Kidney (tissue), 14 donors: ENCODE results near the gene NCAM2. TPM values are rescaled to one million over a fixed set of nuclear protein-coding genes. Genes with fewer than 3 reads are reported as not detected.

Source experiments
- DNase-seq, 5 donors: peaks; one replicate each; pipeline ENCODE4 v3.0.0-alpha.2; 2013 to 2020
- FAIRE-seq: peaks from 2 replicates; lab custom pipeline; 2012; peaks lifted over from hg19 to GRCh38; lab: Jason Lieb, UNC
- H3K27ac ChIP-seq, 2 donors: one replicate each; pipeline ENCODE4 v1.7.0; 2013; ENCODE audit warnings: low read depth in 2 of 2, low read length in 2 of 2, inconsistent platforms in 1 of 2
- H3K27me3 ChIP-seq: one replicate; pipeline ENCODE4 v1.7.1; 2013; ENCODE audit warnings: low read length, inconsistent platforms; ENCODE audit not compliant: control insufficient read depth, insufficient read depth
- H3K36me3 ChIP-seq, 3 donors: one replicate each; pipeline versions ENCODE4 v1.7.0 to v1.7.1; 2013; ENCODE audit warnings: low read length in 3 of 3, control low read depth in 1 of 3, inconsistent platforms in 1 of 3; ENCODE audit not compliant: insufficient read depth in 3 of 3, control insufficient read depth in 2 of 3
- H3K4me1 ChIP-seq, 3 donors: one replicate each; pipeline versions ENCODE4 v1.7.0 to v1.7.1; 2013; ENCODE audit warnings: low read length in 3 of 3, inconsistent platforms in 1 of 3, low read depth in 1 of 3; ENCODE audit not compliant: control insufficient read depth in 2 of 3, insufficient read depth in 2 of 3
- H3K4me3 ChIP-seq, 3 donors: one replicate each; pipeline versions ENCODE4 v1.7.0 to v1.8.1; 2013; ENCODE audit warnings: low read length in 3 of 3, control low read depth in 1 of 3, inconsistent platforms in 1 of 3
- H3K9ac ChIP-seq, 3 donors: one replicate each; pipeline versions ENCODE4 v1.7.0 to v1.7.1; 2013; ENCODE audit warnings: low read length in 3 of 3, control low read depth in 1 of 3, inconsistent platforms in 1 of 3
- H3K9me3 ChIP-seq, 3 donors: one replicate each; pipeline versions ENCODE4 v1.7.0 to v1.7.1; 2013; ENCODE audit warnings: low read length in 3 of 3, control low read depth in 1 of 3, inconsistent platforms in 1 of 3; ENCODE audit not compliant: control insufficient read depth in 2 of 3, insufficient read depth in 1 of 3
- CTCF ChIP-seq: IDR thresholded peaks from 3 replicates; pipeline ENCODE4 v1.5.1; 2012; ENCODE audit warnings: mild to moderate bottlenecking, moderate library complexity, borderline replicate concordance; ENCODE audit not compliant: insufficient read depth; ENCODE audit errors: extremely low read depth
- intact Hi-C: fragments of 100-400 bp; cut with DNase I; formaldehyde crosslinking; loops from one replicate; pipeline ENCODE4 v1.11.1; 2022
- polyA plus RNA-seq: library from polyadenylated mRNA; stranded (reverse); fragments of 350-450 nt; fragmentation: Illumina TruSeq; extraction: RNeasy Lipid Tissue Mini Kit (QIAGEN cat#74804); gene quantifications from one replicate; pipeline ENCODE4 v1.2.3, GENCODE V29; 2014; ENCODE audit warnings: low read depth, low replicate concordance; ENCODE audit not compliant: insufficient read depth
- total RNA-seq: library from RNA; stranded (reverse); fragmentation: NEBNext Ultra II Directional; extraction: Animal tissue kit (Norgen Biotek cat#: 25700); gene quantifications from one replicate; pipeline ENCODE4 v1.2.1, GENCODE V29; 2021
- donor health status: control.
- donor health status: control.
- donor health status: control.
- donor health status: control.
- donor health status: control.
- donor health status: DM: yes; HTN: yes; CAD: no.
- donor health status: Normal renal cell carcinoma (clear cell type).

The NCAM2 gene
- total and polyA plus RNA-seq, 2 donors from 2014 or later: 0.13 to 0.82 TPM

GRCh38 chr21:21002153-21002552, 3.9 kb downstream of the NCAM2 start:
- no peak for TF ChIP-seq CTCF
- no peaks in the 10 kb centered on the region for H3K36me3 ChIP-seq
- H3K9ac ChIP-seq: no peak overlapping the region
- H3K27ac ChIP-seq: no peak overlapping the region
- H3K27me3 ChIP-seq: no peaks in the 10 kb centered on the region
- H3K9me3 ChIP-seq: no peaks in the 10 kb centered on the region
- intact Hi-C loops: no loop called here
- H3K4me3 ChIP-seq: no peak overlapping the region
- no peak for FAIRE-seq
- peaks cover 0 to 8% (median 0%) of the 10 kb centered on the region in 3 donors for H3K4me1 ChIP-seq
- DNase-seq: no peak

- Histone ChIP-seq H3K4me1 (no peaks in the 10 kb centered on the region), H3K27ac (no peak overlapping the region), H3K4me3 (no peak overlapping the region), H3K9ac (no peak overlapping the region), H3K27me3 (no peaks in the 10 kb centered on the region), H3K36me3 (no peaks in the 10 kb centered on the region), H3K9me3 (no peaks in the 10 kb centered on the region)
- no peak for TF ChIP-seq CTCF
- intact Hi-C loops: no loop called here
- FAIRE-seq (no peak), DNase-seq (peak in 1 of 5 donors; percentile 14)
Observed at GRCh38 chr21:21003701-21004100, 5.5 kb downstream of the NCAM2 start.

GRCh38 chr21:21007606-21008005, 9.4 kb downstream of the NCAM2 start:
- intact Hi-C loops: no loop called here
- no peak overlapping the region for H3K4me3 ChIP-seq
- DNase-seq (no peak), FAIRE-seq (no peak)
- no peak overlapping the region for H3K27ac ChIP-seq
- H3K9ac ChIP-seq: no peak overlapping the region
- no peaks in the 10 kb centered on the region for H3K36me3 ChIP-seq
- no peak for TF ChIP-seq CTCF
- no peaks in the 10 kb centered on the region for H3K27me3 ChIP-seq
- H3K9me3 ChIP-seq: no peaks in the 10 kb centered on the region
- no peaks in the 10 kb centered on the region for H3K4me1 ChIP-seq

GRCh38 chr21:21010228-21010627, 12.0 kb downstream of the NCAM2 start:
- Histone ChIP-seq H3K9ac (no peak overlapping the region), H3K36me3 (no peaks in the 10 kb centered on the region), H3K9me3 (no peaks in the 10 kb centered on the region), H3K27ac (no peak overlapping the region), H3K27me3 (no peaks in the 10 kb centered on the region), H3K4me3 (no peak overlapping the region), H3K4me1 (no peaks in the 10 kb centered on the region)
- intact Hi-C loops: no loop called here
- no peak for TF ChIP-seq CTCF
- DNase-seq (no peak), FAIRE-seq (no peak)
